ENCODE results near the gene NUTF2. TPM values are rescaled to one million over a fixed set of nuclear protein-coding genes. Genes with fewer than 3 reads are reported as not detected.
A peak's percentile ranks its signal among the peaks of the same experiment; 100 is the strongest.

The NUTF2 gene
- total and polyA plus RNA-seq, 10 of the 15 experiments (the other 5 are each of a cell fraction or from before 2014, with no cell fraction given): 116 to 342 (median 202) TPM

- in situ Hi-C loops (cut with MboI) (no loop called here), intact Hi-C loops (cut with micrococcal nuclease; ENCODE audit: unreplicated experiment) (loop anchor here (2.0 kb wide), 2 partner anchors 88 to 134 kb away; partner anchors contain the start of gene GFOD2)
- CTCF ChIA-PET: interaction anchor here (0.7 to 3.0 kb wide), 15 partner anchors 9 to 317 kb away, joined by 3 to 41 read pairs (median 4); partner anchors contain the start of gene CARMIL2
- Histone ChIP-seq H3K9ac (ENCODE audit: control insufficient read depth, insufficient read depth, low read length) (peak within 1 kb of the TSS; percentile 86), H3K79me2 (ENCODE audit: control insufficient read depth, insufficient read depth, low read length) (peaks cover 40% of the 10 kb centered on the region), H3K27me3 (replicated peaks in 1 of 2; ENCODE audit: control insufficient read depth in 2 of 2, insufficient read depth in 2 of 2, low read length in 1 of 2) (no peaks in the 10 kb centered on the region), H2AFZ (ENCODE audit: control insufficient read depth, low read depth, low read length) (peak within 1 kb of the TSS; percentile 98), H4K20me1 (ENCODE audit: control insufficient read depth, insufficient read depth) (no peaks in the 10 kb centered on the region), H3K4me3 (peak within 1 kb of the TSS; percentile 94), H3K36me3 (ENCODE audit: control insufficient read depth in 2 of 2, insufficient read depth in 2 of 2, low read length in 1 of 2) (0 out of 4 replicates have a peak, but pooled peaks cover 0 to 2% of the 10 kb centered on the region in 2 experiments), H3K27ac (ENCODE audit: control insufficient read depth, insufficient read depth) (peak within 1 kb of the TSS; percentile 75), H3K4me2 (ENCODE audit: control insufficient read depth, insufficient read depth) (peak within 1 kb of the TSS; percentile 92), H3K4me1 (ENCODE audit: control insufficient read depth, insufficient read depth, low read length) (peaks cover 22% of the 10 kb centered on the region), H3K9me3 (replicated peaks; ENCODE audit: control insufficient read depth, insufficient read depth, low read length) (no peaks in the 10 kb centered on the region)
- SMC1A ChIA-PET (ENCODE audit: uncharacterized antibody, unreplicated experiment): interaction anchor here (0.6 to 2.0 kb wide), 16 partner anchors 9 to 314 kb away, joined by 3 to 13 read pairs (median 3); partner anchors contain the start of gene GFOD2
- BruUV-seq (replicated peaks): no TSS peak
- RAD21 ChIA-PET (ENCODE audit: unreplicated experiment): interaction anchor here (0.7 to 3.0 kb wide), 13 partner anchors 10 to 286 kb away, joined by 3 to 18 read pairs (median 4); partner anchors contain the start of genes GFOD2, NUTF2 and PSMB10
- POLR2A ChIA-PET: interaction anchor here (0.5 to 1.3 kb wide), 11 partner anchors 9 to 278 kb away, joined by 3 to 9 read pairs (median 4); partner anchors contain the start of genes GFOD2, NFATC3 and NUTF2
- DNase-seq (ENCODE audit: low read depth, low spot score): peak; percentile 99
- FAIRE-seq: peak; percentile 89
- under 1% methylated on average over 54 of the region's 54 CpGs for WGBS (ENCODE audit: insufficient coverage, insufficient replicate concordance, low lambda C conversion rate, missing lambda C conversion rate)
- ATAC-seq: peak; percentile 93
- TF ChIP-seq HDAC2 (IDR thresholded peaks at IDR 0.05): no peak
- TF ChIP-seq JUND (IDR thresholded peaks at IDR 0.05; ENCODE audit: low read depth, low read length): no peak
- TF ChIP-seq PAX5 (IDR thresholded peaks at IDR 0.05; ENCODE audit: borderline replicate concordance, low read depth, low read length): 0 out of 2 replicates have a peak, but pooled peaks have one; percentile 47
- no peak for TF ChIP-seq CEBPZ (IDR thresholded peaks at IDR 0.05; ENCODE audit: low read depth, low read length)
- no peak for TF ChIP-seq HSF1 (IDR thresholded peaks at IDR 0.05; ENCODE audit: low read depth, low read length)
- TF ChIP-seq NR2C2 (IDR thresholded peaks at IDR 0.05; ENCODE audit: borderline replicate concordance, control insufficient read depth, insufficient read length, low read depth): no peak
- TF ChIP-seq POLR2A (IDR thresholded peaks at IDR 0.05; ENCODE audit: low read depth, low read length): peak; percentile 92
- TF ChIP-seq CREM (IDR thresholded peaks at IDR 0.05; ENCODE audit: low read depth): peak; percentile 96
- TF ChIP-seq NBN (IDR thresholded peaks at IDR 0.05): peak; percentile 30; the same call in 1 of the 2 replicates
- peak in 1 of 2 experiments; percentile 76; a peak in 2 of 3 replicates for TF ChIP-seq EGR1 (IDR thresholded peaks at IDR 0.05; ENCODE audit: borderline replicate concordance in 1 of 2, low read depth in 2 of 2, low read length in 2 of 2)
- TF ChIP-seq ATF2 (IDR thresholded peaks at IDR 0.05; ENCODE audit: low read length): no peak
- no peak for TF ChIP-seq ZNF687 (IDR thresholded peaks at IDR 0.05)
Observed at GRCh38 chr16:67806428-67807147, 40.1 kb upstream of the NUTF2 start, which contains the start of the genes RANBP10 and TSNAXIP1. TSS of gene RANBP10 (minus strand) at chr16:67806560. CDS start at chr16:67806536, 24 bp downstream. TSS of gene TSNAXIP1 (plus strand) at chr16:67806889. CDS start at chr16:67807150, 261 bp downstream.

Data from GM12878 (cell line).